Hepatocyte (in vitro differentiated cells): Measurements from ENCODE around the gene MUC4. TPM values are rescaled to one million over a fixed set of nuclear protein-coding genes. Genes with fewer than 3 reads are reported as not detected.
"Not testable (repeated sequence)": the region's sequence is repeated elsewhere in the genome, so short reads cannot be mapped to it uniquely, and the experiment has no call there.

Experiments
- DNase-seq: peaks from one replicate; pipeline ENCODE4 v3.0.0-alpha.2; 2016; ENCODE audit warnings: low spot score
- H2AFZ ChIP-seq: fragments of 200-600 bp; sonication (generic); 2 replicates; pipeline ENCODE4 v1.6.0; 2016; ENCODE audit warnings: antibody characterized with exemption, mild to moderate bottlenecking
- H3K27ac ChIP-seq: fragments of 200-600 bp; sonication (generic); 2 replicates; pipeline ENCODE4 v1.5.1; 2016; ENCODE audit warnings: mild to moderate bottlenecking
- H3K27me3 ChIP-seq: fragments of 200-600 bp; sonication (generic); 2 replicates; pipeline ENCODE4 v1.6.1; 2016
- H3K36me3 ChIP-seq: fragments of 200-600 bp; sonication (generic); replicated peaks from 2 replicates; pipeline ENCODE4 v1.5.1; 2016; ENCODE audit warnings: low read depth; ENCODE audit not compliant: insufficient read depth
- H3K4me1 ChIP-seq: fragments of 200-600 bp; sonication (generic); 2 replicates; pipeline ENCODE4 v1.5.1; 2016; ENCODE audit warnings: mild to moderate bottlenecking, moderate library complexity; ENCODE audit not compliant: insufficient read depth
- H3K4me2 ChIP-seq: fragments of 200-600 bp; sonication (generic); 2 replicates; pipeline ENCODE4 v1.6.0; 2016
- H3K4me3 ChIP-seq: fragments of 200-600 bp; sonication (generic); 2 replicates; pipeline ENCODE4 v1.5.1; 2016; ENCODE audit warnings: mild to moderate bottlenecking
- H3K79me2 ChIP-seq: fragments of 200-600 bp; sonication (generic); 2 replicates; pipeline ENCODE4 v1.6.0; 2017; ENCODE audit warnings: mild to moderate bottlenecking
- H3K9me2 ChIP-seq: fragments of 200-600 bp; sonication (generic); replicated peaks from 2 replicates; pipeline ENCODE4 v1.6.0; 2017; ENCODE audit warnings: mild to moderate bottlenecking; ENCODE audit not compliant: insufficient read depth
- H3K9me3 ChIP-seq: fragments of 200-600 bp; sonication (generic); 2 replicates; pipeline ENCODE4 v1.5.1; 2016; ENCODE audit warnings: low read depth, mild to moderate bottlenecking
- H4K20me1 ChIP-seq: fragments of 200-600 bp; sonication (generic); 2 replicates; pipeline ENCODE4 v1.6.0; 2016; ENCODE audit warnings: mild to moderate bottlenecking; ENCODE audit not compliant: insufficient read depth, poor library complexity, severe bottlenecking
- CTCF ChIP-seq: fragments of 200-600 bp; sonication (generic); IDR thresholded peaks from 2 replicates; pipeline ENCODE4 v1.5.1; 2016; ENCODE audit warnings: antibody characterized with exemption, mild to moderate bottlenecking; ENCODE audit not compliant: poor library complexity
- EZH2 ChIP-seq: fragments of 200-600 bp; sonication (generic); IDR thresholded peaks from 2 replicates; pipeline ENCODE4 v1.6.1; 2016; ENCODE audit warnings: antibody characterized with exemption, mild to moderate bottlenecking, borderline replicate concordance
- EZH2phosphoT487 ChIP-seq: fragments of 200-600 bp; sonication (generic); IDR thresholded peaks from one replicate; pipeline ENCODE4 v1.6.1; 2018; ENCODE audit warnings: antibody characterized with exemption, mild to moderate bottlenecking, low read depth, moderate library complexity; ENCODE audit not compliant: unreplicated experiment, severe bottlenecking
- WGBS: methylation state at CpG from one replicate; pipeline ENCODE4 v1.1.6; 2016; ENCODE audit warnings: low lambda C conversion rate; ENCODE audit errors: missing lambda C conversion rate; 5-methylcytosine and 5-hydroxymethylcytosine counted together
- polyA plus RNA-seq: library from polyadenylated mRNA; unstranded; fragments of >200 nt; fragmentation: Nextera tagmentation; extraction: Ambion mirVana; gene quantifications from 2 replicates; pipeline ENCODE4 v1.2.1, GENCODE V29; 2016
- total RNA-seq: library from RNA; depleted of rRNA; stranded (reverse); fragments of >200 nt; gene quantifications from 2 replicates; pipeline ENCODE4 v1.2.3, GENCODE V29; 2014

The MUC4 gene
- total and polyA plus RNA-seq, 2 experiments from 2014 or later, result 0.89 to 1.7 TPM

GRCh38 chr3:195825857-195826804 lies 14.4 kb upstream of the MUC4 start:
- no peaks in the 10 kb centered on the region for H3K4me1 ChIP-seq
- no peaks in the 10 kb centered on the region for H3K27me3 ChIP-seq
- no peak overlapping the region for H3K4me3 ChIP-seq
- H3K27ac ChIP-seq, result no peak overlapping the region
- TF ChIP-seq CTCF, result no peak
- no peak for TF ChIP-seq EZH2
- TF ChIP-seq EZH2phosphoT487, result no peak
- H3K9me3 ChIP-seq, result no peaks in the 10 kb centered on the region
- H2AFZ ChIP-seq, result no peak overlapping the region
- H4K20me1 ChIP-seq, result no peaks in the 10 kb centered on the region
- H3K79me2 ChIP-seq, result no peaks in the 10 kb centered on the region
- H3K4me2 ChIP-seq, result no peak overlapping the region
- no peaks in the 10 kb centered on the region for H3K9me2 ChIP-seq
- H3K36me3 ChIP-seq, result no peaks in the 10 kb centered on the region
- no peak for DNase-seq
- 96% methylated on average over 47 of the region's 47 CpGs for WGBS

- no peak overlapping the region for H3K27ac ChIP-seq
- DNase-seq, result no peak
- H2AFZ ChIP-seq, result no peak overlapping the region
- no peaks in the 10 kb centered on the region for H4K20me1 ChIP-seq
- no peaks in the 10 kb centered on the region for H3K79me2 ChIP-seq
- no peak overlapping the region for H3K4me2 ChIP-seq
- no peaks in the 10 kb centered on the region for H3K9me3 ChIP-seq
- WGBS, result 91% methylated on average over 15 of the region's 15 CpGs
- no peaks in the 10 kb centered on the region for H3K9me2 ChIP-seq
- H3K27me3 ChIP-seq, result no peaks in the 10 kb centered on the region
- no peaks in the 10 kb centered on the region for H3K36me3 ChIP-seq
- TF ChIP-seq CTCF (no peak), EZH2 (no peak), EZH2phosphoT487 (no peak)
- no peaks in the 10 kb centered on the region for H3K4me1 ChIP-seq
- no peak overlapping the region for H3K4me3 ChIP-seq
Measured at GRCh38 chr3:195825191-195825588, 13.5 kb upstream of the MUC4 start.

- not testable (repeated sequence) for H3K9me3 ChIP-seq, H3K4me3 ChIP-seq, H2AFZ ChIP-seq, H4K20me1 ChIP-seq, H3K4me2 ChIP-seq, DNase-seq, H3K79me2 ChIP-seq, H3K36me3 ChIP-seq, H3K27ac ChIP-seq, H3K9me2 ChIP-seq, H3K27me3 ChIP-seq, H3K4me1 ChIP-seq
- 79% methylated on average over 13 of the region's 13 CpGs for WGBS
Measured at GRCh38 chr3:195824425-195825190, 12.9 kb upstream of the MUC4 start.

GRCh38 chr3:195823999-195824398 lies 12.3 kb upstream of the MUC4 start:
- H3K4me2 ChIP-seq, result no peak overlapping the region
- H3K4me1 ChIP-seq, result no peaks in the 10 kb centered on the region
- no peaks in the 10 kb centered on the region for H4K20me1 ChIP-seq
- no peaks in the 10 kb centered on the region for H3K79me2 ChIP-seq
- H3K9me2 ChIP-seq, result no peaks in the 10 kb centered on the region
- no peaks in the 10 kb centered on the region for H3K36me3 ChIP-seq
- WGBS, result 80% methylated on average over 13 of the region's 13 CpGs
- no peak overlapping the region for H3K4me3 ChIP-seq
- no peak for TF ChIP-seq EZH2phosphoT487
- no peak for TF ChIP-seq CTCF
- no peak for TF ChIP-seq EZH2
- H3K27ac ChIP-seq, result no peak overlapping the region
- no peaks in the 10 kb centered on the region for H3K27me3 ChIP-seq
- no peak for DNase-seq
- H2AFZ ChIP-seq, result no peak overlapping the region
- no peaks in the 10 kb centered on the region for H3K9me3 ChIP-seq
